Measurements from ENCODE around the gene HAUS6. TPM values are rescaled to one million over a fixed set of nuclear protein-coding genes. Genes with fewer than 3 reads are reported as not detected.

Gene HAUS6
- total and polyA plus RNA-seq, 2 of the 8 experiments (the other 6 are each of a cell fraction or from before 2014, with no cell fraction given): 11.7 to 52.4 TPM

DNA sequence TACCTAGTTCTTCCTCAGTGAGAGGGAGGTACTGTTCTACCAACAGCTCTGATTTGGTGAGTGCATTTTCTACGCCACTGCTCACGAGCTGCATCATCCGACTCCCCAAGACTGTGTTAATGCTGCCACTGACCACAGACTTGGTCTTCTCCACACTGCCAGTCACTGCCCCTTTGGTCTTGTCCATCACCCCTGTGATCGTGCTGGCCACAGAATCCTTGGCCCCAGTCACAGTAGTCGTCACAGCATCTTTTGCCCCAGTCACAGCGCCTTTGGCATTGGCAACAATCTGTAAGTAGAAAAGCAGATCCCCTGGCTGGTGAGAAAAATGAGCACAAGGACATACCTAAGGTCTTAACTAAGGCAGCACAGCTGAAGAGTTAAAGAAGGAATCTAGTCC lies 18.2 kb upstream of the HAUS6 start (continued):
- TF ChIP-seq CHD7 (IDR thresholded peaks at IDR 0.05; ENCODE audit: insufficient replicate concordance, low read length): no peak
